ENCODE data around the gene RNF220.

- no peak for TF ChIP-seq CTCF (IDR thresholded peaks at IDR 0.05; ENCODE audit: low read length)
- no peak for TF ChIP-seq EZH2 (IDR thresholded peaks at IDR 0.05; ENCODE audit: borderline replicate concordance, low read length)
Measured at GRCh38 chr1:44642255-44642654, 237.2 kb downstream of the RNF220 start.
